K562 (cell line): ENCODE data around the gene KRTAP3-3. TPM values are rescaled to one million over a fixed set of nuclear protein-coding genes. Genes with fewer than 3 reads are reported as not detected.

Experiments used
- ATAC-seq: fragments of 200-7000 bp; cut with Tn5 transposase; 3 replicates; pipeline ENCODE4 v1.9.1; 2020; ENCODE audit warnings: moderate library complexity
- BruUV-seq: library from RNA; stranded (reverse); fragments of 400-500 nt; replicated peaks from 2 replicates; lab custom pipeline; 2021; lab: Mats Ljungman, UMichigan
- CTCF ChIA-PET: fragments of 300-600 bp; formaldehyde crosslinking; extraction: SDS; loops from one replicate; lab custom pipeline; 2021; ENCODE audit warnings: low intra/inter-chr PET ratio; lab: Yijun Ruan, JAX
- POLR2A ChIA-PET: fragments of 300-600, 350-650 bp; sonication (Branson Sonifier 250); formaldehyde crosslinking; extraction: SDS; loops from one replicate; lab custom pipeline; 2021; ENCODE audit warnings: antibody characterized with exemption, inconsistent platforms; lab: Yijun Ruan, JAX
- DNase-seq, 4 experiments: peaks; one replicate each; pipeline versions ENCODE4 v3.0.0 to v3.0.0-alpha.2; 2011 to 2018; ENCODE audit warnings: low spot score in 3 of 4, mixed read lengths in 3 of 4; ENCODE audit errors: extremely low read depth in 1 of 4
- FAIRE-seq: peaks from 2 replicates; lab custom pipeline; 2011; peaks lifted over from hg19 to GRCh38; lab: Jason Lieb, UNC
- H2AFZ ChIP-seq: 2 replicates; pipeline ENCODE4 v1.6.0; 2011; ENCODE audit warnings: low read depth, low read length, control low read depth, inconsistent platforms
- H3K27ac ChIP-seq: fragments of 200-600 bp; 3 replicates; pipeline ENCODE4 v1.8.0; 2011; ENCODE audit warnings: low read depth, mild to moderate bottlenecking, control low read depth, inconsistent platforms, low read length, moderate library complexity, mixed read lengths; ENCODE audit errors: extremely low read depth
- H3K27me3 ChIP-seq, 2 experiments: fragments of 300-600 bp in 1 of 2; 2 replicates in 1 of 2; 3 replicates in 1 of 2; pipeline versions ENCODE4 v1.6.0 to v1.8.0; 2011; ENCODE audit warnings: inconsistent platforms in 2 of 2, low read length in 2 of 2, mild to moderate bottlenecking in 1 of 2, mixed read lengths in 1 of 2, moderate library complexity in 1 of 2; ENCODE audit not compliant: control insufficient read depth in 2 of 2, insufficient read depth in 2 of 2
- H3K36me3 ChIP-seq: fragments of 300-600 bp; 3 replicates; pipeline ENCODE4 v1.8.0; 2011; ENCODE audit warnings: mild to moderate bottlenecking, low read length, inconsistent platforms; ENCODE audit not compliant: control insufficient read depth, insufficient read depth
- H3K4me1 ChIP-seq, 2 experiments: fragments of 200-600 bp in 1 of 2; replicated peaks in 1 of 2; 2 replicates in 1 of 2; 3 replicates in 1 of 2; pipeline versions ENCODE4 v1.5.1 to v1.8.0; 2011; ENCODE audit warnings: inconsistent platforms in 2 of 2, low read length in 2 of 2, mild to moderate bottlenecking in 1 of 2, mixed read lengths in 1 of 2, moderate library complexity in 1 of 2; ENCODE audit not compliant: control insufficient read depth in 2 of 2, insufficient read depth in 2 of 2
- H3K4me2 ChIP-seq: 2 replicates; pipeline ENCODE4 v1.6.1; 2011; ENCODE audit warnings: low read length, control low read depth, inconsistent platforms, mixed read lengths; ENCODE audit not compliant: insufficient read depth
- H3K4me3 ChIP-seq: fragments of 200-600 bp; sonication (generic), shearing (Covaris generic); 2 replicates; pipeline ENCODE4 v1.5.1; 2016; ENCODE audit warnings: control low read depth, inconsistent platforms
- H3K79me2 ChIP-seq: fragments of 200-600 bp; 3 replicates; pipeline ENCODE4 v1.8.0; 2011; ENCODE audit warnings: low read length, inconsistent platforms; ENCODE audit not compliant: control insufficient read depth, insufficient read depth
- H3K9ac ChIP-seq, 2 experiments: 2 replicates each; pipeline versions ENCODE4 v1.6.0 to v1.6.1; 2011; ENCODE audit warnings: low read depth in 2 of 2, low read length in 2 of 2, control low read depth in 1 of 2, inconsistent platforms in 1 of 2, mild to moderate bottlenecking in 1 of 2, mixed read lengths in 1 of 2; ENCODE audit not compliant: insufficient read depth in 1 of 2
- H3K9me1 ChIP-seq: one replicate; pipeline ENCODE4 v1.6.0; 2011; ENCODE audit warnings: inconsistent platforms, mild to moderate bottlenecking, low read length, moderate library complexity; ENCODE audit not compliant: control insufficient read depth, insufficient read depth
- H3K9me3 ChIP-seq: replicated peaks from 2 replicates; pipeline ENCODE4 v1.5.1; 2011; ENCODE audit warnings: low read depth, low read length, inconsistent platforms; ENCODE audit not compliant: control insufficient read depth, insufficient read depth
- H4K20me1 ChIP-seq: replicated peaks from 2 replicates; pipeline ENCODE4 v1.6.1; 2011; ENCODE audit warnings: low read length, inconsistent platforms, mixed read lengths; ENCODE audit not compliant: control insufficient read depth, insufficient read depth
- CXXC5 ChIP-seq: fragments of 250-450 bp; sonication (Bioruptor Pico); IDR thresholded peaks from 2 replicates; pipeline ENCODE4 v1.8.0; 2022; ENCODE audit warnings: inconsistent platforms, mild to moderate bottlenecking, moderate library complexity
- GTF2F1 ChIP-seq: IDR thresholded peaks from 2 replicates; pipeline ENCODE4 v1.6.1; 2011; ENCODE audit warnings: low read depth, low read length, improper control_type of control experiment
- RBM25 ChIP-seq: fragments of 200-400 bp; formaldehyde crosslinking; IDR thresholded peaks from 2 replicates; pipeline ENCODE4 v1.6.1; 2018; ENCODE audit warnings: low read length, low read depth, moderate library complexity; ENCODE audit not compliant: severe bottlenecking
- TSHZ1 ChIP-seq: fragments of 250-450 bp; sonication (Bioruptor Pico); IDR thresholded peaks from 2 replicates; pipeline ENCODE4 v1.4.0; 2020; ENCODE audit warnings: mild to moderate bottlenecking, moderate library complexity
- WGBS: fragments of 100-300 bp; shearing (Covaris generic); methylation state at CpG from one replicate; pipeline ENCODE4 v1.1.6; 2016; ENCODE audit warnings: low coverage, mixed read lengths; ENCODE audit not compliant: insufficient coverage; ENCODE audit errors: missing lambda C conversion rate; 5-methylcytosine and 5-hydroxymethylcytosine counted together
- in situ Hi-C: fragments of 300-500 bp; cut with MboI; formaldehyde crosslinking; loops from 4 replicates; pipeline ENCODE4 v1.15.0; 2018; ENCODE audit warnings: inconsistent platforms, mixed read lengths
- intact Hi-C: fragments of 100-400 bp; cut with micrococcal nuclease; formaldehyde crosslinking; loops from 2 replicates; pipeline ENCODE4 v1.14.2; 2022
- polyA plus RNA-seq, 8 experiments: library from polyadenylated mRNA; depleted of rRNA in 4 of 8; stranded (reverse) in 5 of 8; unstranded in 3 of 8; fragments of >200 nt; fragmentation: Nextera tagmentation in 2 of 8; fragmentation: Illumina TruSeq in 1 of 8; extraction: Ambion mirVana in 2 of 8; extraction: Trizol in 1 of 8; gene quantifications; 2 replicates each; pipeline versions ENCODE4 v1.2.1 to v1.2.3, GENCODE V29; 2011 to 2014; ENCODE audit warnings: inconsistent platforms in 1 of 8, missing spikeins in 1 of 8
- total RNA-seq, 7 experiments: library from RNA; depleted of rRNA in 6 of 7; stranded (reverse); fragments of >200 nt in 6 of 7; fragmentation: Illumina TruSeq in 2 of 7; extraction: Trizol in 2 of 7; gene quantifications; 2 replicates each; pipeline versions ENCODE4 v1.2.1 to v1.2.3, GENCODE V29; 2011 to 2021; ENCODE audit warnings: low replicate concordance in 1 of 7

The KRTAP3-3 gene
- total and polyA plus RNA-seq, 9 of the 15 experiments (the other 6 are each of a cell fraction or from before 2014, with no cell fraction given): not detected

GRCh38 chr17:40984226-40984625, 9.7 kb downstream of the KRTAP3-3 start, which contains the start of gene KRT40:
TSS of gene KRT40 (minus strand) at chr17:40984326. CDS start at chr17:40984273, 53 bp downstream.
- no peak for FAIRE-seq
- ATAC-seq: no peak

GRCh38 chr17:40981115-40981514, 12.8 kb downstream of the KRTAP3-3 start:
- Histone ChIP-seq H3K27ac (no peak overlapping the region), H3K36me3 (no peaks in the 10 kb centered on the region), H3K9me3 (no peaks in the 10 kb centered on the region), H4K20me1 (no peaks in the 10 kb centered on the region; the same call in 1 of the 2 replicates), H3K4me2 (no peak overlapping the region), H3K4me3 (no peak overlapping the region), H3K9ac (no peak overlapping the region), H3K4me1 (no peaks in the 10 kb centered on the region; a peak in 1 of 5 replicates), H3K9me1 (peaks cover 4% of the 10 kb centered on the region), H3K79me2 (no peaks in the 10 kb centered on the region), H3K27me3 (peaks cover 3 to 32% of the 10 kb centered on the region in 2 experiments; a peak in 4 of 5 replicates), H2AFZ (no peak overlapping the region)
- intact Hi-C loops (no loop called here), in situ Hi-C loops (no loop called here)
- no peak for TF ChIP-seq TSHZ1
- TF ChIP-seq RBM25: peak; percentile 70
- CTCF ChIA-PET: no interaction called here
- no peak for ATAC-seq
- no peak for FAIRE-seq
- POLR2A ChIA-PET: interaction anchor here (0.7 to 2.2 kb wide), 3 partner anchors 15 to 572 kb away, joined by 3 to 8 read pairs (median 4); no protein-coding TSS in a partner anchor
- no peak for DNase-seq
- BruUV-seq: no TSS peak
- 0% methylated on average over 5 of the region's 5 CpGs for WGBS

More at GRCh38 chr17:40984226-40984625, 9.7 kb downstream of the KRTAP3-3 start, which contains the start of gene KRT40:
- Histone ChIP-seq H3K9me1 (peaks cover 4% of the 10 kb centered on the region), H3K27ac (no peak within 1 kb of the TSS), H3K4me2 (no peak within 1 kb of the TSS), H3K4me3 (no peak within 1 kb of the TSS), H3K36me3 (no peaks in the 10 kb centered on the region), H3K27me3 (peaks cover 3 to 26% of the 10 kb centered on the region in 2 experiments; a peak in 4 of 5 replicates), H3K4me1 (no peaks in the 10 kb centered on the region; a peak in 1 of 5 replicates), H4K20me1 (no peaks in the 10 kb centered on the region), H2AFZ (no peak within 1 kb of the TSS), H3K9me3 (no peaks in the 10 kb centered on the region), H3K79me2 (no peaks in the 10 kb centered on the region), H3K9ac (no peak within 1 kb of the TSS)
- POLR2A ChIA-PET: interaction anchor here (1.6 kb wide), 1 partner anchor 11 kb away, joined by 3 read pairs; no protein-coding TSS in a partner anchor
- 0% methylated on average over 3 of the region's 3 CpGs for WGBS
- no peak for DNase-seq
- TF ChIP-seq GTF2F1 (no peak), CXXC5 (CRISPR knock-in tag) (no peak)
- CTCF ChIA-PET: no interaction called here
- no TSS peak for BruUV-seq
- intact Hi-C loops (no loop called here), in situ Hi-C loops (no loop called here)
